LNCaP clone FGC (cell line): ENCODE results near the gene VRK3.

Source experiments
- DNase-seq: peaks from one replicate; pipeline ENCODE4 v3.0.0-alpha.2; 2011; ENCODE audit warnings: low read depth
- H3K4me3 ChIP-seq: 2 replicates; pipeline ENCODE4 v1.5.1; 2011; ENCODE audit warnings: mild to moderate bottlenecking, low read depth, low read length, control low read depth
- TF ChIP-seq, protein P1 (sequence below): IDR thresholded peaks from 2 replicates; pipeline ENCODE4 v1.5.1; 2012; ENCODE audit warnings: mild to moderate bottlenecking; ENCODE audit not compliant: control insufficient read depth, insufficient read depth; ENCODE audit errors: extremely low read depth

VRK3 gene

DNA sequence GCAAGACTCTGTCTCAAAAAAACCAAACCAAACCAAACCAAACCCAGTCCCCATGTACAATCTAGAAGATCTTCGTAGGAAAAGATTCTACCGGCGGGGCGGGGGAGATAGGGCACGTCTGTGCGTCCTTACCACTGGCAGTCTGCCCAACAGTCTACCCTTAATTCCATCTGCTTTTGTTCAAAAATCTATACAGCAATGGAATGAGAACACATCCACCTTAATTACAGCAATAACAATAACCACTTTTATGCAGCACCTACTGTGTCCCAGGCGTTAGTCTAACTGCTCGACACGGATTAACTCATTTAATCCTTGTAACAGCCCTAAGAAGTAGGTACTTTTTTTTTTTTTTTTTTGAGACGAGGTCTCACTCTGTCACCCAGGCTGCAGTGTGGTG lies 98.7 kb downstream of the VRK3 start:
- no peak overlapping the region for H3K4me3 ChIP-seq
- TF ChIP-seq, protein P1, sequence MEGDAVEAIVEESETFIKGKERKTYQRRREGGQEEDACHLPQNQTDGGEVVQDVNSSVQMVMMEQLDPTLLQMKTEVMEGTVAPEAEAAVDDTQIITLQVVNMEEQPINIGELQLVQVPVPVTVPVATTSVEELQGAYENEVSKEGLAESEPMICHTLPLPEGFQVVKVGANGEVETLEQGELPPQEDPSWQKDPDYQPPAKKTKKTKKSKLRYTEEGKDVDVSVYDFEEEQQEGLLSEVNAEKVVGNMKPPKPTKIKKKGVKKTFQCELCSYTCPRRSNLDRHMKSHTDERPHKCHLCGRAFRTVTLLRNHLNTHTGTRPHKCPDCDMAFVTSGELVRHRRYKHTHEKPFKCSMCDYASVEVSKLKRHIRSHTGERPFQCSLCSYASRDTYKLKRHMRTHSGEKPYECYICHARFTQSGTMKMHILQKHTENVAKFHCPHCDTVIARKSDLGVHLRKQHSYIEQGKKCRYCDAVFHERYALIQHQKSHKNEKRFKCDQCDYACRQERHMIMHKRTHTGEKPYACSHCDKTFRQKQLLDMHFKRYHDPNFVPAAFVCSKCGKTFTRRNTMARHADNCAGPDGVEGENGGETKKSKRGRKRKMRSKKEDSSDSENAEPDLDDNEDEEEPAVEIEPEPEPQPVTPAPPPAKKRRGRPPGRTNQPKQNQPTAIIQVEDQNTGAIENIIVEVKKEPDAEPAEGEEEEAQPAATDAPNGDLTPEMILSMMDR, result no peak
- DNase-seq, result no peak
